CD4-positive, CD25-positive, alpha-beta regulatory T cell (primary cell): ENCODE measurements around the gene RPL23. TPM values are rescaled to one million over a fixed set of nuclear protein-coding genes. Genes with fewer than 3 reads are reported as not detected.

Experiments
- ATAC-seq, 2 donors: fragments of 150-1000 bp; cut with Tn5 transposase; one replicate each; pipeline ENCODE4 v1.10.0; 2021; ENCODE audit warnings: low read depth in 2 of 2, moderate number of reproducible peaks in 2 of 2, moderate library complexity in 1 of 2
- DNase-seq, 3 donors: peaks; one replicate each; pipeline versions ENCODE4 v3.0.0 to v3.0.0-alpha.2; 2012 to 2022; ENCODE audit warnings: mixed read lengths in 1 of 3
- H3K27ac ChIP-seq: one replicate; pipeline ENCODE4 v1.7.0; 2013; ENCODE audit warnings: mild to moderate bottlenecking, low read length; ENCODE audit not compliant: insufficient read depth, poor library complexity, severe bottlenecking
- H3K27me3 ChIP-seq: one replicate; pipeline ENCODE4 v1.7.0; 2013; ENCODE audit warnings: low read length; ENCODE audit not compliant: control insufficient read depth, insufficient read depth
- H3K36me3 ChIP-seq: one replicate; pipeline ENCODE4 v1.7.0; 2013; ENCODE audit warnings: mild to moderate bottlenecking, low read length, moderate library complexity; ENCODE audit not compliant: control insufficient read depth, insufficient read depth
- H3K4me1 ChIP-seq: 2 replicates; pipeline ENCODE4 v1.7.0; 2013; ENCODE audit warnings: mild to moderate bottlenecking, low read length; ENCODE audit not compliant: insufficient read depth, control insufficient read depth, poor library complexity, severe bottlenecking
- H3K4me3 ChIP-seq: one replicate; pipeline ENCODE4 v1.7.0; 2013; ENCODE audit warnings: low read depth, mild to moderate bottlenecking, low read length, moderate library complexity
- H3K9me3 ChIP-seq, 2 experiments: 1 replicate in 1 of 2; 2 replicates in 1 of 2; pipeline ENCODE4 v1.7.0; 2013; ENCODE audit warnings: low read length in 2 of 2, mild to moderate bottlenecking in 1 of 2, moderate library complexity in 1 of 2; ENCODE audit not compliant: control insufficient read depth in 2 of 2
- H3K27ac Mint-ChIP-seq, 3 donors: one replicate each; pipeline ENCODE4 v1.8.0; 2020 to 2022; ENCODE audit warnings: mild to moderate bottlenecking in 3 of 3, mixed read lengths in 3 of 3, moderate library complexity in 2 of 3
- H3K27me3 Mint-ChIP-seq: one replicate; pipeline ENCODE4 v1.8.0; 2022; ENCODE audit warnings: mild to moderate bottlenecking, mixed read lengths
- H3K36me3 Mint-ChIP-seq: one replicate; pipeline ENCODE4 v1.8.0; 2020; ENCODE audit warnings: mixed read lengths
- H3K4me1 Mint-ChIP-seq, 4 donors: one replicate each; pipeline ENCODE4 v1.8.0; 2020 to 2022; ENCODE audit warnings: mixed read lengths in 4 of 4, mild to moderate bottlenecking in 1 of 4
- H3K4me3 Mint-ChIP-seq, 4 donors: one replicate each; pipeline ENCODE4 v1.8.0; 2020 to 2022; ENCODE audit warnings: mild to moderate bottlenecking in 4 of 4, mixed read lengths in 4 of 4, moderate library complexity in 3 of 4
- H3K9me3 Mint-ChIP-seq, 7 donors: one replicate each; pipeline ENCODE4 v1.8.0; 2020 to 2022; ENCODE audit warnings: mixed read lengths in 7 of 7, mild to moderate bottlenecking in 3 of 7, moderate library complexity in 2 of 7
- polyA plus RNA-seq, 4 donors: library from polyadenylated mRNA; unstranded; fragments of 300-500 nt; fragmentation: Illumina TruSeq; gene quantifications; one replicate each; pipeline ENCODE4 v1.2.3, GENCODE V29; 2021
- total RNA-seq: library from RNA; stranded (reverse); gene quantifications from one replicate; pipeline ENCODE4 v1.2.3, GENCODE V29; 2022

Gene RPL23
- total and polyA plus RNA-seq, 5 donors from 2014 or later = 1,034 to 1,411 (median 1,347) TPM

DNA sequence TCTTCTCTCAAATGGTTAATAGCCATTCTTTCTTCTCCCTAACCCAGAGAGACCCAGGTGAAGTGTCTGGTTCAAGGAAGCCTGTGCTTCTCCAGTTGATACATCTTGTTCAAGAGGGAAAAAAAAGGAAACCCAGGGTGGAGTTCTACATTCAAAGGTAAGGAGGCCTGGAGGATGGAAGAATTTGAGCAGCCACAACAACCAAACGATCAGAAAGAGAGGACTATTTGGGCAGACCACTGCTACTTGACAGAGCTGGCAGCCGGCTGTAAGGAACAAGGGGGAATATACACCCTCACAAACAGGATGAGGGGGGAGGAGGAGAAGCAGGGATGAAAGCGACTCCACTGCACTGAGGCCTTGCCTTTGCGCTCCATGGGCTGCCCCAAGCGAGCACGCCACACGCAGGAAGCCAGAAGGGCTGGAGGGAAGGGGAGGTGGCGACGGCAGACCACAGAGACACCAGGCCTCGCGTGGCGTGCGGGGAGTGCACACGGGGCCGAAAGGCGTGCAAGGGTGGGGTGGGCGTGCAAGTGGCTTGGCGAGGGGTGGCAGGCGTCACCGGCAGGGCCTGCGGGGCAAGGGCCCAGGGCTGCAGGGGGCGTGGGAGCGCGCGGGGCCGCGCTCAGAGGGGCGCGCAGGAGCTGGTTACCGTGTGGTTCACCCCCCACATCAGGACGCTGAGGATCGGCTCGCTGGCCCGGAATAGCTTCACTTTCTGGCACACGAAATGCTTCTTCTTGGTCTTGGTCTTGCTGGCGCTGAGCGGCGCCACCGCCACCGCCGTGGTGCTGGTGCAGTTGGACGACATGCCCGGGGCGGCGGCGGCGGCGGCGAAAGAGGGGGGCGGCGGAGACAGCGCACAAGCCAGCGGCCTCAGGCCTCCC, 54.7 kb downstream of the RPL23 start:
- H3K27ac Mint-ChIP-seq = peak overlapping the region; percentile 87 to 94 (median 87)

More for the DNA sequence above, 54.7 kb downstream of the RPL23 start:
- Histone ChIP-seq H3K36me3 (peaks cover 25% of the 10 kb centered on the region), H3K4me3 (peak overlapping the region; percentile 88), H3K27ac (peak overlapping the region; percentile 87), H3K4me1 (peaks cover 25% of the 10 kb centered on the region), H3K9me3 (no peaks in the 10 kb centered on the region), H3K27me3 (no peaks in the 10 kb centered on the region)
- peaks cover 26% of the 10 kb centered on the region for H3K36me3 Mint-ChIP-seq
- peak overlapping the region; percentile 89 to 96 (median 94) for H3K4me3 Mint-ChIP-seq
- DNase-seq (peak in 2 of 3 donors; percentile 47 to 80), ATAC-seq (peak; percentile 32 to 40)
- no peaks in the 10 kb centered on the region for H3K27me3 Mint-ChIP-seq
- H3K9me3 Mint-ChIP-seq = no peaks in the 10 kb centered on the region
- H3K4me1 Mint-ChIP-seq = peaks cover 16 to 52% (median 42%) of the 10 kb centered on the region in 4 donors

Other genes starting within 250 kb of the RPL23 start
- gene SRCIN1, start 247.8 kb downstream of the RPL23 start, total RNA-seq = not detected
- not detected for gene SRCIN1, start 247.8 kb downstream of the RPL23 start, polyA plus RNA-seq
- gene EPOP, start 178.8 kb downstream of the RPL23 start, total RNA-seq = 0.59 TPM
- gene EPOP, start 178.8 kb downstream of the RPL23 start, polyA plus RNA-seq = under 1 TPM in 1 of 4 donors, not detected in 3; 0.13 TPM
- 361 TPM for gene MLLT6, start 148.4 kb downstream of the RPL23 start, total RNA-seq
- gene MLLT6, start 148.4 kb downstream of the RPL23 start, polyA plus RNA-seq = 1 to 10 TPM; 5.2 to 6.8 (median 6.6) TPM
- 8.7 TPM for gene CISD3, start 123.4 kb downstream of the RPL23 start, total RNA-seq
- gene CISD3, start 123.4 kb downstream of the RPL23 start, polyA plus RNA-seq = 10 to 100 TPM; 31.7 to 62.6 (median 40.6) TPM
- gene PCGF2, start 105.4 kb downstream of the RPL23 start, total RNA-seq = 0.25 TPM
- not detected for gene PCGF2, start 105.4 kb downstream of the RPL23 start, polyA plus RNA-seq
- 107 TPM for gene PSMB3, start 101.0 kb downstream of the RPL23 start, total RNA-seq
- gene PSMB3, start 101.0 kb downstream of the RPL23 start, polyA plus RNA-seq = 100 to 1,000 TPM; 473 to 589 (median 509) TPM
- 29.5 TPM for gene PIP4K2B, start 54.2 kb downstream of the RPL23 start, total RNA-seq
- gene PIP4K2B, start 54.2 kb downstream of the RPL23 start, polyA plus RNA-seq = 10 to 100 TPM; 11.6 to 18.5 (median 16.9) TPM
- gene CWC25, start 28.4 kb downstream of the RPL23 start, total RNA-seq = 69.5 TPM
- gene CWC25, start 28.4 kb downstream of the RPL23 start, polyA plus RNA-seq = 10 to 100 TPM in 1 of 4 donors, 1 to 10 TPM in 3; 4.4 to 11.2 (median 8.3) TPM
- gene LASP1, start 16.3 kb upstream of the RPL23 start, total RNA-seq = 154 TPM
- gene LASP1, start 16.3 kb upstream of the RPL23 start, polyA plus RNA-seq = 10 to 100 TPM; 50.3 to 77.3 (median 62.8) TPM
- gene FBXO47, start 113.7 kb upstream of the RPL23 start, total RNA-seq = not detected
- not detected for gene FBXO47, start 113.7 kb upstream of the RPL23 start, polyA plus RNA-seq